GM18907 (cell line): ENCODE measurements around the gene KIRREL1.

Experiments used
- ATAC-seq: cut with Tn5 transposase; IDR thresholded peaks from one replicate; pipeline ENCODE4 v1.9.1; 2021; ENCODE audit warnings: mild to moderate bottlenecking, moderate library complexity; ENCODE audit not compliant: unreplicated experiment

Gene KIRREL1

GRCh38 chr1:157971769-157972168, 21.7 kb upstream of the KIRREL1 start:
- ATAC-seq: no peak

- no peak for ATAC-seq
Observed at GRCh38 chr1:157975228-157975950, 18.1 kb upstream of the KIRREL1 start.

GRCh38 chr1:157976888-157977287, 16.6 kb upstream of the KIRREL1 start:
- no peak for ATAC-seq

DNA sequence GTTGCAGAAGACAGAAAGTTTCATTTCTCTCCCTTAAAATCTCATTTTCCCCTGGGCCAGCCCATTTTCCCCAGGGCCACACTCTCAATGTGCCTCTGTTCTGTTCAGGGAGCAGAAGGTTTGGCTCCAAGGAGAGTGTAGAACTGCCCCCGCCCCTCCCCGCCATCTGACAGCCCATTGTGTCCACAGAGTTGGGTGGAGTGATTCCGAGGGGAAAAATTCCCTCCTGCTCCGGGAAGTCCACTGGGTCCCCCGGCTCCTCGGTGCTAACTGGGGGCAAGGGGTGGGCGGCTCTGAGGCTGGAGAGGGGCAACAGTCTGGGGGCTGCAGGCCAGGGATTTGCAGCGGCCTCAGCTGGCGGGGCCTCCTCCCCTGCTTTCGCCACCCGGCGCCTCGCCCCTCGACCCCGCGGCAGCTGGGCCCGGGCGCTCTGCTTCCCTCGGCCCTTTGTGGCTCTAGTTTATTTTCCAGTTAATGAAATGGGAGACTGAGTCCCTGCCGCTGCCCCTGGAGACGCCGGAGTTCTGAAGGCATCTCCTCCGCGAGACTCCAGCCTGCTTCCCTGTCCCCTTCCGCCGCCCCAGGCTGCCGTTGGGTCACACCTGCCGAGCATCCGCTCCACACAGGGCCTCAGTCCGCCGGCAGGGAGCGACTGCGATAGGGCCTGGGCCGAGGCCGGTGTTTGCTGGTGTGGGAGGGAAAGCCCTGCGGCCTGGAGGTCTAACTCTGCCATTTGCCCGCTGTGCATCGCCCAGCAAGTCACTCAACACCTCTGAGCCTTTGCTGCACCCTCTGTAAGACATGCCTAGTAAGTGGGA, 14.7 kb upstream of the KIRREL1 start:
- no peak for ATAC-seq

DNA sequence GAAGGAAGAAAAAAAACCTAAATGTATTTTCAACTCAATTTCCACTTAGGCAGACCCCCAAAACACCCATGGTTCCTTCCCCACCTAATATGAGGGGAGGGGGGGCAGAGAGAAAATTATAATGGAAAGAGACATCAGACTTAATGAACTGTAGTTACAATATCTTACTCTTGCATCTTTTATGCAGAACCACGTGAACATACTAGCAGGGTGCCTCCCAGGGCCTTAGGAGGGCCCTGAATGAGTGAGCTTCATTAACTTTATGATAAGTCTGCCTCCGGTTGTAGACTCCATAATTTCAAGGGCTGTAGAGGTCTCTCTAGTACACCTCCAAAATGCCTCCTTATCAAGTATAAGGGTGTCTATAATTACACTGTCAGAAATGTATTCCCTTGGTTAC, 11.3 kb upstream of the KIRREL1 start:
- ATAC-seq: no peak

DNA sequence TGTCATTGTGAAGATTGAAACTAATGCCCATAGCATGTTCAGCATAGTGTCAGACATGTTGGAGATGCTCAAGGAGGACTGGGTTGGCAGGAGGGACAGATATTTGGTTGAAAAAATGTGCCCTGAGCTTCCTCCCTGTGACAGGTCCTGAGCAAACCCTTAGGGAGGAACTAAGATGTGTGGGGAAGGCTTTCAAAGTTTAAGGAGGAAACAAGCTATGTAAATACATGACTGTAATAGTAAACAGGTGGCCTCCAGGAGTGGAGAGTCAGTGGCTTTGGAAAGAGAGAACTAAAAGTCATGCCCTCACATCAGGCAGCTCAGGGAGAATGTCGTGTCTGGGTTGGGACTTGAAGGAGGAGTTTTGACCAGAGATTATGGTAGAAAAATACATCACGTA, 9.7 kb upstream of the KIRREL1 start:
- no peak for ATAC-seq

DNA sequence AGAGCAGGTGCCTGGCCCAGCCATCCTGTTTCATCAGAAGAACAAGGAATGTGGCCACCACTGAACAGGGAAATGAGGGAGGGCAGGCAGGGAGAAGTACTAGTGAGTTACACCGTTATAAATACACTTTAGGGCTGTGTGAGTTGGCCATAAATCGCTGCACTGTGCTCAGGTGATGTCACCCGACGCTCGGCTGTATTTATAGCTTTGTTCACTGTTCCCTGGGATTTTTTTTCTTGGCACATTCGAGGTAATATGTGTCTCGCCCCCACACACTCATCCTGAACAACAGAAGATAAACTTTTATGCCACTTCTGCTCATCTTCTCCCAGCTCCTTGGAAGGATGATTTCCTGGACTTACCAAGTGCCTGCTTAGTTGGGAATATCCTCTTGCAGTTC, 9.0 kb upstream of the KIRREL1 start:
- no peak for ATAC-seq

DNA sequence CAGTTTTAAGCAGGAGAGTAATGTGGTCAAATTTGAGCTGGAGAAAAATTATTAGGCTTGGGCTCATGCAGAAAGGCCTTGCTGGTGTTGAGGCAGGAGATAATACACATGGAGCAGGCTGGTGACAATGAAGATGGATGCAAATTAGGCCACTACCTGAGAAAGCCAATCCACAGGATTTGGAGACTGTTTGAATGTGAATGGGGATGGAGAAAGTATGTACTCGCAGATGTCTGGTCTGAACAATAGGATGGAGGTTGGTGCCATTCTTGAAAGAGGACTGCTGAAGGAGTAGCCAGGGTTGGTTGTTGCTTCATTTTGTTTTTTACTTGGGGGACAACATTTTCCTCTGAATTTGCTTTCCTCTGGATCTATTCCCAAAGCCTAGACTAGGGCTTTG, 8.0 kb upstream of the KIRREL1 start:
- ATAC-seq: no peak

GRCh38 chr1:157988002-157988401, 5.4 kb upstream of the KIRREL1 start:
- no peak for ATAC-seq

- no peak for ATAC-seq
Observed at GRCh38 chr1:157992031-157992832, 1.2 kb upstream of the KIRREL1 start.

GRCh38 chr1:157992833-157993146, 655 bp upstream of the KIRREL1 start:
- ATAC-seq: no peak

DNA sequence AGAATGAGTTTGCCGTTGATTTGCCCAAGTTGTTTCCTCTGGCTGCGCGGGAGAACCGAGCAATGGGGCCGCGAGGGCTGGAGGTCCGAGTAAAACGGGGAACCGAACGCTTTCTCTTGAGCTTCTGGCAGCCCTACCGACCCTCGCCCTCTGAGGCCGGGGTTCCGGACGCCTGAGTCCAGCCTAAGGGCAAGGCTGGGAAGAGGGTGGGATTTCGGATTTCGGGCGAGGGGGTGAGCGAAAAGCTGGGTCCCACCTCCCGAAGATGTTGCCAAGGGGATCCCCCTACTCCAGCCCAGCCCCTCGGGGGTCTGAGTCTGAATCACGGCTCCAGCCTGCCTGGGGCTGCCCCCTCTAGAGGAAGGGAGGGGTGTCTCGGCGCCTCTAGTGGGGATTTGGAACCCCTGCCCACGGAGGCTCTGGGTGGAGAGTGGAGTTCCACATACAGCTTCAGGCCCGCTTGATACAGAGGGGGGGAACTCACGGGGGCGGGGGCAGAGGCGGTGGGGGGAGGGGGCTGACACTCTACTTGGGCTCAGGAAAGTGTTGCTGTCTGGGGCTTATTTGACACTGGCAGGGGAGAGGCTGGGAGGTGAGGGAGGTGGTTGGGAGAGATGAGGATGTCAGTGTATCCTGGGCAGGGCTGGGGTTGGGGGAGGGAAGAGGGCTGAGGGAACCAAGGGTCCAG, 617 bp downstream of the KIRREL1 start:
- no peak for ATAC-seq

DNA sequence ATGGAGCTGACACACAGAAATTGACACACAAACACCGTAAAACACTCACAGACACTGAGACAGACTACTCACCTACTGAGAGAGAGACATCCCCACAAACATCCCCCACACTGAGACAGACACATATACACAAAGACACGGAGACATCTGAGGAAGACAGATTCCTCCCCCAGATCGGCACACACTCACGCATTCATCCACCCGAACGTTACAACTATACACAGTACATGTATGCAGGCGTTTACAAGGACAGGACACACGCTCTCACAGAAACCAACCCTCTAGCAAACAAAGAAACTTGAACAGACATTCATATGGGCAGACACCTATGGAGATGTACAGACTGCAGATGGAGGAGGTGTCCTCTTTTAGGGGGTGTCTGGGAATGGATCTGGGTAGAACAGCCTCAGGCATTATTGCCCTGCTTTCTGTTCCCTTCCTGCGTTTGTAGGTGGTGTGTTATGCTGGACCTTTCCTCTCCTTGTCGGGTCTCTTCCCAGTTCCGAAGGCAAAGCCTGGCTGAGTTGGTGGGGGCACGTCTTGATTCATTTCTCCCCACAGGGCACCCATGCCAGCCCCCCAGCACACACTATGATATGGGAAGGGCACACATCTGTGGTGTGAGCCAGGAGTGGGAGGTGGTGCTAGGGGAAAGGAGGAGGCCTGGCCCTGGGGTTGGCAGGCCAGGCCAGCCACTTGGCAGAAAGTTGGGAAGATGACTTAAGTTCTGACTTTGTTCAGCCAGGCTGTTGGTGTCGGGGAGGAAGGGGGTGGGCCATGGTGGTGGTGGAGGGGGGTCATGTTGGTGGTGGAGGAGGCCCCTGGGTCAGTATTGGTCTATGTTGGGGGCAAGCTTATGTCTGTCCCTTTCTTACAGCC, 1.5 kb downstream of the KIRREL1 start:
- no peak for ATAC-seq

DNA sequence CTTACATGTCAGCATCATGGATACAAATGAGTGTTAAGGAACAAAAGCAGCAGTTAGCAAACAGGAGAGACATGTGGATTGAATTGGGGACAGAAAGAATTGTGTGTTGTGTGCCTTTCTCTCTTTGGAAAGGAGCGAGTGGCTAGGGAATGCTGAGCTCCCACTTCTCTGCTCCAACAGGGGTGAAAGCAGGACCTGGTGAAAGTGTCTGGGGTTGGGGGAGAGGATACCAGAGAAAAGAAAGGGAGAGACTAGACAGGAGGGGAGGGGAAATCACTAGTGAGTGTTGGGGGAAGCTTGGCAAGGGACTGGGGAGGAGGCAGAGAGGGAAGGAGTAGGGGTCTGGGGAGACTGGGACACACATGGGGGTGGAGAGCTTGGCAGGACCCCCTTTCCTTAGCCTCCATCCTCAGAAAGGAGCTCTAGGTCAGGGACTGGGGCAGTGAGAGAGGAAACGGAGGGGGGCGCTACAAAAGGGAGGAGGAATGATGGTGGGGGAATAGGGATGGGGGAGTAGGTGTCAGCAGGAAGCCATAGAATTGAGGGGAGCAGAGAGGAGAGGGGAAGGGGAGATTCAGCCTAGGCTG, 2.2 kb downstream of the KIRREL1 start:
- ATAC-seq: no peak

DNA sequence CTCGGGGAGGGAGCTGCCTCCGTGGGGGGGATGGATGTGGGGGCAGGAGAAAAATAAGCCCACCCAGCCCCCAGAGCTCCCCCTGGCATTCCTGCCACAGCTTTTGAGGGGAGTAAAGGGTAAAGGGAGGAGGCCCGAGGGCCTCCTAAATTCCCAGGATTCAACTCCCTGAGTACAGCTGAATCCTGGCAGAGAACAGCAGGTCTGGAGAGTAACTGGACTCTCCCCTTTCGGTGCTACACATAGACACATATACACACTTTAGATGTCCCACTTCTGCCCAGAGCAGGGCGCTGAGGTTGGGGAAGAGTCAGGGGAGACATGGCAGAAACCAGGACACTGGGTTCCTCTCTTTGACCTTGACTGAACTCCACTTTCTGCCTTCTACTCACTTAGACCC, 3.0 kb downstream of the KIRREL1 start:
- ATAC-seq: no peak

- no peak for ATAC-seq
Observed at GRCh38 chr1:158000507-158000906, 7.1 kb downstream of the KIRREL1 start.

GRCh38 chr1:158002022-158002630, 8.7 kb downstream of the KIRREL1 start:
- ATAC-seq: no peak

GRCh38 chr1:158002631-158003405, 9.4 kb downstream of the KIRREL1 start:
- no peak for ATAC-seq

DNA sequence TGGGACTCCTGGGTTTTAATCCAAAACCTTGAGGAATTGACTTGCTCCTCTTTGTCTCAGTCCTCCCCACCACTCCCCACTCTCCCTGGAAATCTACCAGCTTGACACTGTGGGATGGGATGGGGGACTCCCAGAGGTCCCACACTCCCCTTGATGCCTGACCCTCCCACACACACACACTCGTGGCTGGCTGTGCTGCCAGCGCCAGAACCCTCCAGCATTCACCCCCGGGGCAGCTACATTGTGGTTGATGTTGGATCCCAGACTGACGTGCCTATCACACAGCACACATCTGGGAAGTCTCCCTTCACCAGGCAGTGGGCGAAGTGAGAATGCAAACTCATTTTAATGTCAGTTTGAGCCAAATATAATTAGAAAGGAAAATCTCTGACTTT, 10.0 kb downstream of the KIRREL1 start:
- no peak for ATAC-seq
